ENCODE data around the gene CRHR1.

CRHR1 gene

GRCh38 chr17:45835481-45835880 lies 51.4 kb downstream of the CRHR1 start:
- DNase-seq (ENCODE audit: low read depth) = no peak
- TF ChIP-seq CTCF (IDR thresholded peaks at IDR 0.05; ENCODE audit: low read depth, low read length, missing control alignments) = no peak
- no peak overlapping the region for H3K4me3 ChIP-seq (ENCODE audit: low read depth, low read length)

GRCh38 chr17:45836047-45837044 lies 52.2 kb downstream of the CRHR1 start:
- no peak overlapping the region for H3K4me3 ChIP-seq (ENCODE audit: low read depth, low read length)
- DNase-seq (ENCODE audit: low read depth) = no peak
- TF ChIP-seq CTCF (IDR thresholded peaks at IDR 0.05; ENCODE audit: low read depth, low read length, missing control alignments) = no peak

- TF ChIP-seq CTCF (IDR thresholded peaks at IDR 0.05; ENCODE audit: low read depth, low read length, missing control alignments) = no peak
- no peak for DNase-seq (ENCODE audit: low read depth)
- H3K4me3 ChIP-seq (ENCODE audit: low read depth, low read length) = no peak overlapping the region
Observed at GRCh38 chr17:45837187-45837586, 53.1 kb downstream of the CRHR1 start.

- DNase-seq (ENCODE audit: low read depth) = no peak
- no peak for TF ChIP-seq CTCF (IDR thresholded peaks at IDR 0.05; ENCODE audit: low read depth, low read length, missing control alignments)
- no peak overlapping the region for H3K4me3 ChIP-seq (ENCODE audit: low read depth, low read length)
Observed at GRCh38 chr17:45837603-45838002, 53.5 kb downstream of the CRHR1 start.

- H3K4me3 ChIP-seq (ENCODE audit: low read depth, low read length) = no peak overlapping the region
- no peak for TF ChIP-seq CTCF (IDR thresholded peaks at IDR 0.05; ENCODE audit: low read depth, low read length, missing control alignments)
- no peak for DNase-seq (ENCODE audit: low read depth)
Observed at GRCh38 chr17:45838751-45839295, 54.7 kb downstream of the CRHR1 start.

- DNase-seq (ENCODE audit: low read depth) = no peak
- no peak for TF ChIP-seq CTCF (IDR thresholded peaks at IDR 0.05; ENCODE audit: low read depth, low read length, missing control alignments)
- H3K4me3 ChIP-seq (ENCODE audit: low read depth, low read length) = no peak overlapping the region
Observed at GRCh38 chr17:45839442-45839841, 55.3 kb downstream of the CRHR1 start.

All from GM12864 (cell line).